Activated CD4-positive, alpha-beta T cell treated with anti-CD3 and anti-CD28 coated beads, Interleukin-2, Interleukin-6, amounts not matched to agents 100 ng/mL and 50 ng/mL, durations not matched to agents 16 hours and 8 hours (primary cell): ENCODE data around the gene R3HDM2.
"Not testable (repeated sequence)": the region's sequence is repeated elsewhere in the genome, so short reads cannot be mapped to it uniquely, and the experiment has no call there.

ENCODE experiments used
- DNase-seq: peaks from one replicate; pipeline ENCODE4 v3.0.0-alpha.2; 2020

R3HDM2 gene

GRCh38 chr12:57452181-57452936, 21.5 kb upstream of the R3HDM2 start:
- DNase-seq, result peak; percentile 24

GRCh38 chr12:57451233-57451778, 20.5 kb upstream of the R3HDM2 start:
- no peak for DNase-seq

GRCh38 chr12:57450057-57450456, 19.2 kb upstream of the R3HDM2 start:
- DNase-seq, result no peak

- DNase-seq, result no peak
Measured at GRCh38 chr12:57449375-57449774, 18.5 kb upstream of the R3HDM2 start.

GRCh38 chr12:57448669-57449068, 17.8 kb upstream of the R3HDM2 start:
- DNase-seq, result no peak

- no peak for DNase-seq
Measured at GRCh38 chr12:57446292-57446960, 15.6 kb upstream of the R3HDM2 start.

GRCh38 chr12:57444744-57445143, 13.9 kb upstream of the R3HDM2 start:
- DNase-seq, result no peak

- not testable (repeated sequence) for DNase-seq
Measured at GRCh38 chr12:57444337-57444736, 13.5 kb upstream of the R3HDM2 start.

GRCh38 chr12:57441846-57442427, 11.1 kb upstream of the R3HDM2 start:
- DNase-seq, result no peak

- DNase-seq, result not testable (repeated sequence)
Measured at GRCh38 chr12:57441393-57441792, 10.6 kb upstream of the R3HDM2 start.

- DNase-seq, result no peak
Measured at GRCh38 chr12:57439762-57440266, 9.0 kb upstream of the R3HDM2 start.

GRCh38 chr12:57438400-57438799, 7.6 kb upstream of the R3HDM2 start:
- DNase-seq, result no peak

- no peak for DNase-seq
Measured at GRCh38 chr12:57435293-57435692, 4.5 kb upstream of the R3HDM2 start.

GRCh38 chr12:57434517-57435223, 3.8 kb upstream of the R3HDM2 start, which contains the start of gene INHBC:
Gene INHBC (plus strand): TSS chr12:57434784. CDS start chr12:57434887, 103 bp downstream.
- DNase-seq, result no peak

- DNase-seq, result no peak
Measured at GRCh38 chr12:57433370-57433769, 2.5 kb upstream of the R3HDM2 start.

- DNase-seq, result no peak
Measured at GRCh38 chr12:57431654-57432188, 878 bp upstream of the R3HDM2 start.

GRCh38 chr12:57430112-57430930, 522 bp downstream of the R3HDM2 start:
- no peak for DNase-seq

GRCh38 chr12:57429473-57430111, 1.3 kb downstream of the R3HDM2 start:
- DNase-seq, result no peak

GRCh38 chr12:57428965-57429364, 1.9 kb downstream of the R3HDM2 start:
- no peak for DNase-seq

GRCh38 chr12:57426948-57427347, 3.9 kb downstream of the R3HDM2 start:
- DNase-seq, result not testable (repeated sequence)

GRCh38 chr12:57420482-57420881, 10.4 kb downstream of the R3HDM2 start:
- DNase-seq, result no peak
